CD4-positive, alpha-beta T cell (primary cell): ENCODE measurements around the gene BACE1. TPM values are rescaled to one million over a fixed set of nuclear protein-coding genes. Genes with fewer than 3 reads are reported as not detected.

Experiments used
- ATAC-seq: fragments of 200-7000 bp; cut with Tn5 transposase; one replicate; pipeline ENCODE4 v1.10.0; 2022; ENCODE audit warnings: mild to moderate bottlenecking; ENCODE audit not compliant: poor library complexity
- CTCF ChIA-PET: fragments of 350-600 bp; sonication (Branson Sonifier 250); formaldehyde crosslinking; loops from one replicate; lab custom pipeline; 2021; ENCODE audit warnings: antibody characterized with exemption, inconsistent platforms; lab: Charles Lee
- POLR2A ChIA-PET: fragments of 350-600 bp; sonication (Branson Sonifier 250); formaldehyde crosslinking; loops from one replicate; lab custom pipeline; 2021; ENCODE audit warnings: antibody characterized with exemption, inconsistent platforms; lab: Charles Lee
- DNase-seq, 14 experiments: peaks; one replicate each; pipeline ENCODE4 v3.0.0-alpha.2; 2013 to 2020; ENCODE audit warnings: mixed read lengths in 2 of 14
- H3K27ac ChIP-seq, 2 donors: one replicate each; pipeline versions ENCODE4 v1.5.1 to v1.7.0; 2013; ENCODE audit warnings: low read length in 2 of 2, low read depth in 1 of 2, mild to moderate bottlenecking in 1 of 2
- H3K27me3 ChIP-seq, 2 experiments: 1 replicate in 1 of 2; 2 replicates in 1 of 2; pipeline versions ENCODE4 v1.6.1 to v1.7.0; 2013; ENCODE audit warnings: low read length in 2 of 2, control low read depth in 1 of 2, mild to moderate bottlenecking in 1 of 2, moderate library complexity in 1 of 2; ENCODE audit not compliant: insufficient read depth in 2 of 2, control insufficient read depth in 1 of 2
- H3K36me3 ChIP-seq: one replicate; pipeline ENCODE4 v1.6.1; 2013; ENCODE audit warnings: low read length, control low read depth; ENCODE audit not compliant: insufficient read depth
- H3K4me1 ChIP-seq: one replicate; pipeline ENCODE4 v1.6.1; 2013; ENCODE audit warnings: low read length, control low read depth; ENCODE audit not compliant: insufficient read depth
- H3K4me3 ChIP-seq: one replicate; pipeline ENCODE4 v1.5.1; 2013; ENCODE audit warnings: mild to moderate bottlenecking, low read length, moderate library complexity
- H3K9me3 ChIP-seq, 2 experiments: 1 replicate in 1 of 2; 2 replicates in 1 of 2; pipeline versions ENCODE4 v1.6.1 to v1.7.0; 2013; ENCODE audit warnings: low read length in 2 of 2, mild to moderate bottlenecking in 2 of 2, control low read depth in 1 of 2, moderate library complexity in 1 of 2; ENCODE audit not compliant: control insufficient read depth in 1 of 2, insufficient read depth in 1 of 2
- H3K27ac Mint-ChIP-seq: one replicate; pipeline ENCODE4 v1.8.0; 2020; ENCODE audit warnings: mixed read lengths
- H3K27me3 Mint-ChIP-seq: one replicate; pipeline ENCODE4 v1.8.0; 2021; ENCODE audit warnings: mixed read lengths
- H3K36me3 Mint-ChIP-seq: one replicate; pipeline ENCODE4 v1.8.0; 2021; ENCODE audit warnings: low read depth, mixed read lengths
- H3K4me1 Mint-ChIP-seq: one replicate; pipeline ENCODE4 v1.8.0; 2021; ENCODE audit warnings: low read depth, mixed read lengths
- H3K4me3 Mint-ChIP-seq: one replicate; pipeline ENCODE4 v1.8.0; 2020; ENCODE audit warnings: mild to moderate bottlenecking, mixed read lengths
- H3K9me3 Mint-ChIP-seq: one replicate; pipeline ENCODE4 v1.8.0; 2020; ENCODE audit warnings: mixed read lengths
- intact Hi-C, 2 experiments: fragments of 100-400 bp; cut with DNase I in 1 of 2; cut with micrococcal nuclease in 1 of 2; formaldehyde crosslinking; loops; one replicate each; pipeline versions ENCODE4 v1.15.1 to v1.9.0; 2023 to 2025; cut with DNase I, micrococcal nuclease
- total RNA-seq, 174 experiments: library from RNA in 2 of 174; stranded (reverse) in 2 of 174; gene quantifications; one replicate each; pipeline ENCODE4 v1.2.3 and lab custom pipeline; 2021 to 2026
- TF ChIP-seq, protein P1 (sequence below): fragments of 200-600 bp; IDR thresholded peaks from one replicate; pipeline ENCODE4 v1.8.0; 2022; ENCODE audit warnings: antibody characterized with exemption, mild to moderate bottlenecking

BACE1 gene
- total RNA-seq, 2 experiments from 2014 or later: 0.38 to 0.59 TPM

- ChIA-PET POLR2A (no interaction called here), CTCF (no interaction called here)
- H3K36me3 Mint-ChIP-seq: peaks cover 68% of the 10 kb centered on the region
- no peaks in the 10 kb centered on the region for H3K27me3 Mint-ChIP-seq
- TF ChIP-seq, protein P1, sequence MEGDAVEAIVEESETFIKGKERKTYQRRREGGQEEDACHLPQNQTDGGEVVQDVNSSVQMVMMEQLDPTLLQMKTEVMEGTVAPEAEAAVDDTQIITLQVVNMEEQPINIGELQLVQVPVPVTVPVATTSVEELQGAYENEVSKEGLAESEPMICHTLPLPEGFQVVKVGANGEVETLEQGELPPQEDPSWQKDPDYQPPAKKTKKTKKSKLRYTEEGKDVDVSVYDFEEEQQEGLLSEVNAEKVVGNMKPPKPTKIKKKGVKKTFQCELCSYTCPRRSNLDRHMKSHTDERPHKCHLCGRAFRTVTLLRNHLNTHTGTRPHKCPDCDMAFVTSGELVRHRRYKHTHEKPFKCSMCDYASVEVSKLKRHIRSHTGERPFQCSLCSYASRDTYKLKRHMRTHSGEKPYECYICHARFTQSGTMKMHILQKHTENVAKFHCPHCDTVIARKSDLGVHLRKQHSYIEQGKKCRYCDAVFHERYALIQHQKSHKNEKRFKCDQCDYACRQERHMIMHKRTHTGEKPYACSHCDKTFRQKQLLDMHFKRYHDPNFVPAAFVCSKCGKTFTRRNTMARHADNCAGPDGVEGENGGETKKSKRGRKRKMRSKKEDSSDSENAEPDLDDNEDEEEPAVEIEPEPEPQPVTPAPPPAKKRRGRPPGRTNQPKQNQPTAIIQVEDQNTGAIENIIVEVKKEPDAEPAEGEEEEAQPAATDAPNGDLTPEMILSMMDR: no peak
- no peak for DNase-seq
- Histone ChIP-seq H3K27me3 (no peaks in the 10 kb centered on the region), H3K4me1 (no peaks in the 10 kb centered on the region), H3K9me3 (no peaks in the 10 kb centered on the region), H3K36me3 (peaks cover 47% of the 10 kb centered on the region), H3K27ac (no peak overlapping the region), H3K4me3 (no peak overlapping the region)
- H3K4me1 Mint-ChIP-seq: no peaks in the 10 kb centered on the region
- no peak for ATAC-seq
- no peak overlapping the region for H3K27ac Mint-ChIP-seq
- H3K4me3 Mint-ChIP-seq: no peak overlapping the region
- intact Hi-C loops: no loop called here
- no peaks in the 10 kb centered on the region for H3K9me3 Mint-ChIP-seq
These were observed 38.5 kb upstream of the BACE1 start for GRCh38 chr11:117354550-117354949.

DNA sequence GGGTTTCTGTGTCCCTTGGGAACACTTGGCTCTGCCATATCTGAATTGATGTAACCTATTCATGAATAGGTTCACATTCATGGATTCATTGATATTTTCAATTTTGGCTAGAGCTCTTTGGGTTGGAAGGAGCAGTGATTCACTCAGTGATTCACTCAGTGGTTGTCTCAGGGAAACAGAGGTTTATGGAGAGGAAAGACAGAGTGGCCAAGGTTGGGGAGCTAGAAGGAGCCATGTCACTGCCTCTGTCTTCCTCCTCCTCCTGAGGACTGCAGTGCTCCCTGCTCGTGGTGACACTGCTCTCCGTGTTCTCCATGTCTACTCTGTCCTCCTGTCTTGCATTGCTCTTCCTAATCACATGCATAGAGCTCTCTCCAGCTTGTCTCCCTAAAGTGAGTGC is 29.0 kb upstream of the BACE1 start:
- H3K4me1 ChIP-seq: no peaks in the 10 kb centered on the region
- ChIA-PET CTCF (no interaction called here), POLR2A (no interaction called here)
- ATAC-seq (no peak), DNase-seq (no peak)
- H3K9me3 Mint-ChIP-seq: no peaks in the 10 kb centered on the region
- no peaks in the 10 kb centered on the region for H3K27me3 Mint-ChIP-seq
- H3K27ac ChIP-seq: no peak overlapping the region
- H3K27me3 ChIP-seq: no peaks in the 10 kb centered on the region
- no peak overlapping the region for H3K4me3 ChIP-seq
- H3K4me1 Mint-ChIP-seq: peaks cover 4% of the 10 kb centered on the region
- no peaks in the 10 kb centered on the region for H3K9me3 ChIP-seq
- intact Hi-C loops: no loop called here
- peaks cover 33% of the 10 kb centered on the region for H3K36me3 ChIP-seq
- no peak overlapping the region for H3K4me3 Mint-ChIP-seq
- H3K27ac Mint-ChIP-seq: no peak overlapping the region
- TF ChIP-seq, protein P1: no peak
- peaks cover 80% of the 10 kb centered on the region for H3K36me3 Mint-ChIP-seq

DNA sequence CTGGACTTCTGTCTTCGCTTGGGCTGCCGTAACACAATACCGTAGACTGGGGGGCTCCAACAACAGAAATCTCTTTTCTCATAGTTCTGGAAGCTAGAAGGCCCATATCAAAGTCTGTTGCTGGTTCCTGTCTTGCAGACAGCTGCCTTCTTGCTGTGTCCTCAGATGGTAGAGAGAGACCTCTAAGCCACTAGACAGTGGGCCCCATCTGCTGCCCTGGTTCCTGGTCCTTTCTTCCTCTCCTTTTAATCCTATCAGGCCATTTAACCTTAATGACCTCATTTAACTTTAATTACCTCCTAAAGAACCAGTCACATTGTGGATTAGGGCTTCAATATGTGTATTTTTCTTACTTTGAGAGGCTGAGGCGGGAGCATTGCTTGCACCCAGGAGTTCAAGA is 21.0 kb upstream of the BACE1 start:
- Mint-ChIP-seq H3K9me3 (no peaks in the 10 kb centered on the region), H3K36me3 (peaks cover 69% of the 10 kb centered on the region), H3K4me1 (peaks cover 17% of the 10 kb centered on the region), H3K27ac (no peak overlapping the region), H3K27me3 (no peaks in the 10 kb centered on the region), H3K4me3 (no peak overlapping the region)
- Histone ChIP-seq H3K27ac (no peak overlapping the region), H3K36me3 (peaks cover 35% of the 10 kb centered on the region), H3K4me3 (no peak overlapping the region), H3K27me3 (no peaks in the 10 kb centered on the region), H3K4me1 (no peaks in the 10 kb centered on the region), H3K9me3 (no peaks in the 10 kb centered on the region)
- intact Hi-C loops: no loop called here
- ATAC-seq (no peak), DNase-seq (no peak)
- TF ChIP-seq, protein P1: no peak
- CTCF ChIA-PET: no interaction called here
- POLR2A ChIA-PET: no interaction called here
